Body of pancreas (tissue), 4 donors: ENCODE results near the gene ASTN2. TPM values are rescaled to one million over a fixed set of nuclear protein-coding genes. Genes with fewer than 3 reads are reported as not detected.

ENCODE experiments used
- ATAC-seq: fragments of 150-250 bp; one replicate; pipeline ENCODE4 v1.9.1; 2016
- DNase-seq, 4 donors: peaks; one replicate each; pipeline ENCODE4 v3.0.0-alpha.2; 2019
- H3K27ac ChIP-seq, 4 donors: fragments of 200-600 bp; sonication (generic); 1 replicate in 3 of 4; 2 replicates in 1 of 4; pipeline versions ENCODE4 v1.5.1 to v1.6.1; 2016 to 2019; ENCODE audit warnings: mild to moderate bottlenecking in 1 of 4, mixed read lengths in 1 of 4, moderate library complexity in 1 of 4
- H3K27me3 ChIP-seq, 2 donors: fragments of 200-600 bp; sonication (generic); one replicate each; pipeline ENCODE4 v1.6.0; 2016; ENCODE audit warnings: mild to moderate bottlenecking in 1 of 2
- H3K36me3 ChIP-seq, 2 donors: fragments of 200-600 bp; sonication (generic); replicated peaks in 1 of 2; 2 replicates each; pipeline ENCODE4 v1.5.1; 2016; ENCODE audit warnings: low read depth in 2 of 2; ENCODE audit not compliant: insufficient read depth in 1 of 2
- H3K4me1 ChIP-seq: fragments of 200-600 bp; sonication (generic); one replicate; pipeline ENCODE4 v1.6.0; 2016
- H3K4me3 ChIP-seq, 2 donors: fragments of 200-600 bp; sonication (generic); 1 replicate in 1 of 2; 2 replicates in 1 of 2; pipeline ENCODE4 v1.5.1; 2016 to 2019
- H3K9me3 ChIP-seq, 3 donors: fragments of 200-600 bp; sonication (generic); 1 replicate in 2 of 3; 2 replicates in 1 of 3; pipeline ENCODE4 v1.5.1; 2016
- CTCF ChIP-seq, 7 experiments: fragments of 450-650 bp in 4 of 7; fragments of 200-600 bp in 3 of 7; sonication (generic) in 3 of 7; IDR thresholded peaks; one replicate each; pipeline ENCODE4 v1.5.1; 2016 to 2019; ENCODE audit warnings: antibody characterized with exemption in 7 of 7
- POLR2A ChIP-seq, 3 donors: fragments of 450-650 bp; IDR thresholded peaks; one replicate each; pipeline ENCODE4 v1.6.1; 2016; ENCODE audit warnings: antibody characterized with exemption in 3 of 3, mild to moderate bottlenecking in 2 of 3
- WGBS, 2 donors: methylation state at CpG; one replicate each; pipeline ENCODE4 v1.1.5; 2017; 5-methylcytosine and 5-hydroxymethylcytosine counted together
- intact Hi-C: fragments of 100-400 bp; cut with DNase I; formaldehyde crosslinking; loops from one replicate; pipeline ENCODE4 v1.15.1; 2023
- total RNA-seq, 2 donors: library from RNA; depleted of rRNA; stranded (reverse); fragments of >200 nt; gene quantifications; one replicate each; pipeline ENCODE4 v1.1.0, GENCODE V29; 2016

The ASTN2 gene
- total RNA-seq, 2 donors from 2014 or later = 8.2 to 9.6 TPM

- Histone ChIP-seq H3K9me3 (no peaks in the 10 kb centered on the region), H3K4me1 (no peaks in the 10 kb centered on the region), H3K27me3 (no peaks in the 10 kb centered on the region), H3K36me3 (no peaks in the 10 kb centered on the region), H3K4me3 (no peak overlapping the region), H3K27ac (no peak overlapping the region)
- TF ChIP-seq POLR2A (IDR thresholded peaks at IDR 0.05) (no peak), CTCF (IDR thresholded peaks at IDR 0.05) (no peak)
- DNase-seq (no peak), ATAC-seq (no peak)
- WGBS, 2 donors = 91 to 93% methylated on average over 20 of the region's 23 CpGs
- intact Hi-C loops = no loop called here
Measured at GRCh38 chr9:117214416-117214815, 200.4 kb downstream of the ASTN2 start.

GRCh38 chr9:117211280-117211679 is 203.6 kb downstream of the ASTN2 start:
- 37 to 41% methylated on average over 3 of the region's 3 CpGs for WGBS, 2 donors
- Histone ChIP-seq H3K27me3 (no peaks in the 10 kb centered on the region), H3K27ac (no peak overlapping the region), H3K4me3 (no peak overlapping the region), H3K9me3 (no peaks in the 10 kb centered on the region), H3K36me3 (no peaks in the 10 kb centered on the region), H3K4me1 (no peaks in the 10 kb centered on the region)
- no peak for TF ChIP-seq POLR2A (IDR thresholded peaks at IDR 0.05)
- TF ChIP-seq CTCF (IDR thresholded peaks at IDR 0.05) = no peak
- no peak for DNase-seq
- intact Hi-C loops = no loop called here
- no peak for ATAC-seq

DNA sequence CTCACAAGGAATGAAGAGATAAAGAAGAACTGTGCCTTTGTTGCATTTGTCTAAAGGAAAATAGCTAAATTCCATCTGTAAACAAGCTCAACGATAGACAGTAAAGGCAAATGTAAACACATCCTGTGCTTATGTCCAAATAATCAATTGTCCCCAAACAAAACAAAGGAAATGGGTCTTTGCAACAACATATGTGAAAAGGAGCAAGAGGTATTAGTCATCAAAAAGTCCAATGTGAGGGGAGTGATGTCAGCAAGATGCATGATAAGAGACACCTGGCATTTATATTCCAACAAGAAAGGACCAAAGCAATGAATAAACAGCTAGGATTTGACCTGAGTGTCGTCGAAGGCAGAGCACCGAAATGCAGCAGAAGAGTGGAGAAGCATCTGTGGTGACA is 209.1 kb downstream of the ASTN2 start:
- no peaks in the 10 kb centered on the region for H3K9me3 ChIP-seq
- WGBS, 2 donors = 42 to 43% methylated on average over 4 of the region's 4 CpGs

GRCh38 chr9:117204971-117205370 is 209.9 kb downstream of the ASTN2 start:
- H3K4me1 ChIP-seq = no peaks in the 10 kb centered on the region
- no peak for DNase-seq
- no peaks in the 10 kb centered on the region for H3K36me3 ChIP-seq
- no peak for ATAC-seq
- H3K4me3 ChIP-seq = no peak overlapping the region
- no peak overlapping the region for H3K27ac ChIP-seq
- no peaks in the 10 kb centered on the region for H3K27me3 ChIP-seq
- intact Hi-C loops = no loop called here
- H3K9me3 ChIP-seq = no peaks in the 10 kb centered on the region
- TF ChIP-seq CTCF (IDR thresholded peaks at IDR 0.05) (no peak), POLR2A (IDR thresholded peaks at IDR 0.05) (no peak)
- 65 to 88% methylated on average over 1 of the region's 1 CpG for WGBS, 2 donors

More for the DNA sequence above, 209.1 kb downstream of the ASTN2 start:
- no peaks in the 10 kb centered on the region for H3K27me3 ChIP-seq
- no peaks in the 10 kb centered on the region for H3K4me1 ChIP-seq
- TF ChIP-seq CTCF (IDR thresholded peaks at IDR 0.05) (no peak), POLR2A (IDR thresholded peaks at IDR 0.05) (no peak)
- DNase-seq (no peak), ATAC-seq (no peak)
- H3K4me3 ChIP-seq = no peak overlapping the region
- H3K36me3 ChIP-seq = no peaks in the 10 kb centered on the region
- intact Hi-C loops = no loop called here
- no peak overlapping the region for H3K27ac ChIP-seq

DNA sequence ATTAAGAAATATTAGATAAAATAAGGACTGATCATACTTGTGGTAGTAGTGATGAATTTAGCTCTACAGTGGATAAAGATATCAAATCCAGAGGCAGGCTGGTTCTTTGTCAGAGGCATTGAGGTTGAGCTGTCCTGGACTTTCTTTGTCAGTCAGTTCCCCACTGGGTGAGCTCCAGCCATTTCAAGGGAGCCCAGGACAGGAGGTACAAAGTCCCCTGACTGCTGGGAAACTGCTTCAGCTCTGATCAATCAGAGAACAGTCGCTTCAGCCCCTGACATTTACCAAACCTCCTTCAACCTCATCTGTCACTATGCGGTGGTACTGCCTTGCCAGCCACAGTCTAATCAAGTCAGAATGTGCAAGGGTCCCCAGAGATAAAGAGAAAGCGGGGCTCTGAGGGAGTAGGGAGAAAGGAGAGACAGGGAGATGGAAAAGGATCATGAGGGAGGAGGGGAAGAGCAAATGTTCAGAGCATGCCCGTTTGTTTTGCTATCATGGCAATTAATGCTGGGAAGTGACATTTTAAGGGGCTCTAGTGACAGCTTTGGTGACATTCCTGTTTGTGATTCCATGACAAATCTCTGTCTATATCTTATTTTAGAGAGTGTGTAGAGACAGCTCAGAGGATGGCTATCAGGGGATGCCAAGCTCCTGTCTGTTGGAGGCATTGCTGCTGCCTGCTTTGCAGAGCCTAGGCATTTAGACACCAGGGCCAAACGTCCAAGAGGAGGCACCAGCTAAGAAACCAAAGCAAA is 223.2 kb downstream of the ASTN2 start:
- 31 to 41% methylated on average over 5 of the region's 5 CpGs for whole genome bisulfite sequencing, 2 donors
- intact Hi-C loops = no loop called here
- H3K9me3 ChIP-seq = no peaks in the 10 kb centered on the region
- no peaks in the 10 kb centered on the region for H3K4me1 ChIP-seq
- H3K27me3 ChIP-seq = no peaks in the 10 kb centered on the region
- no peak for ATAC-seq
- no peak overlapping the region for H3K27ac ChIP-seq
- TF ChIP-seq CTCF (IDR thresholded peaks at IDR 0.05) = no peak
- TF ChIP-seq POLR2A (IDR thresholded peaks at IDR 0.05) = no peak
- H3K4me3 ChIP-seq = no peak overlapping the region
- no peaks in the 10 kb centered on the region for H3K36me3 ChIP-seq
- DNase-seq = no peak
